GM03348 (cell line): ENCODE results near the gene TDRD7.

ENCODE experiments used
- DNase-seq: peaks from one replicate; pipeline ENCODE4 v3.0.0; 2012; ENCODE audit warnings: low spot score

TDRD7 gene

DNA sequence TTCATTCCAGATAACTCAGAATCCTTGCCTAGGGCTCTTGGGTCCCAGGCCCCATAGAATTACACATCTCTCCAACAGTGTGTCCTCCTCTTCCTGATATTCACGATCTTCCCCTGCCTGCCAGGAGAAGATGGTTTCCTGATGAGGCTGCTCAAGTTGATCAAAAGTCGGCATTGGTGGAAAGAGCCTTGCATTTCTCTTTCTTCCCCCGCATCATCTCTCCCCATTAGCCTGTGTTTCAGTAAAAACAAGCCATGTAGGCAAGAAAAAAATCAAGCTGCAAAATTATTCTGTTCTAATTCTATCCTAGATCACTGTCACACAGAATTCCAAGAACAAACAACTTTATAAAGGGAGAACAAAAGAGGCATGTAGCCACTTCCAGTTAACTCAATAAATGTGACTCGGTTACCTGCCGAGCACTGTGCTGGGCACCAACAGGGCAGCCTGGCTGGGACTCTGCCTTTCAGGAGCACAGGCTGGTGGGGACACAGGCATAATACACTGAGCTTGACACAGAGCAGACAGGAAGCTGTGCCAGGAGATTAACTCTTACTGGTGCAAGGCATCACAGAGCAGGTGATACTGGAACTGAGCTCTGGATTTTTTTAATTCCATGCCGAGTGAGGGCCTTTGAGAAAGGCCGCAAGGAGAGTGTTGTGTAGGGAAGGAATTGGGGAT is 115.1 kb downstream of the TDRD7 start:
- no peak for DNase-seq

GRCh38 chr9:97527626-97528528 is 116.0 kb downstream of the TDRD7 start:
- DNase-seq, result no peak

- DNase-seq, result no peak
Observed at GRCh38 chr9:97528529-97529230, 116.8 kb downstream of the TDRD7 start.

DNA sequence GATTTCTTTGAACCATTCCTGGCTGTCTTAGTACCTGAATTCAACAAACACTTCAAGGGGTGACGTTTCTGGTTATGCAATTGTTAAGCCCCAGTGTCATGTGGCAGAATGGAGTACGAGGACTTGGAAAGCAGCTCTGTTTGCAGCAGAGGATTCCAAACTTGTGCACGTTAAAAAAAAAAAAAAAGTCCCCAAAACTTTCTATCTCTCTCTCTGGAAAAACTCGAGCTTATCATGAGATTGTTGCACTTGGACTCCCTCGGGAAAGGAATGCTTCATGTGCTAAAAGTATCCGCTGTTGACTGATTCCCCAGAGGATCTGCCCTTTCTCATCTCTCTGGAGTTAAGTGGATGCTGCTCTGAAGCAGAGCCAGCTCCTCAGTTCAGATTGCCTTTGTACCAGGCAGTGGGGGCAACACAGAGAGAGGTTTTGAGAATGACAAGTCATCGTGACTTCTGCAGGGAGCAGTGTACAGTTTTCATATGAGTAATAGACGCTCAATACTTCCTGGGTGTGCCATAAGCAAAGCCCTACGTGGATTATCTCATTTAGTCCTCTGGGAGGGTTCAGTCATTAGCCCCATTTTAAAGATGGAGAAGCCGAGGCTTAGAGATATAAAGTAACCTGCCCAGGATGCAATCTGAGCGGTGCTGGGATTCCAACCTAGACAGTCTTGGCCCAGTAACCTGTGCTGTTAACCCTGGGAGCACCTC is 117.6 kb downstream of the TDRD7 start:
- DNase-seq, result no peak

- DNase-seq, result no peak
Observed at GRCh38 chr9:97531888-97532376, 120.0 kb downstream of the TDRD7 start.

GRCh38 chr9:97534185-97534584 is 122.3 kb downstream of the TDRD7 start:
- DNase-seq, result no peak

GRCh38 chr9:97534961-97535594 is 123.2 kb downstream of the TDRD7 start:
- DNase-seq, result no peak

DNA sequence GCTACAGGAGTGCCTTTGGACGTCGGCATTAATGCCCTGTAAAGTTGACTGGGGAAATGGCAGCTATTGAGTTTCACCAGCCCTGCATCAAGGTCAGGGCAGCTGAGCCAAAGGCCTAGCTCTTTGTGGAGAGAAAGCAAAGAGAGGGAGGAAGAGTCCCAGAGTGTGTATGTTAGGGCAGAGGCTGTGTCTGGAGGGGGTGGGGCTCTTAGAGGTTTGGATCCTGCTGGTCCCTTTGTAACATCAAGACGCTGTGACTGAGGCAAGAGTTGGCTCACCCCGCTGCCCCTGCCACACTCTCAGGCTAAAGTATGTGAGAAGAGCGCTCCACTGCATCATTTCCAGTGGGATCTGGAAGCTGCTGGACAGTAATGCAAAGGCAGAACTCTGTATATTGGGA is 123.9 kb downstream of the TDRD7 start:
- no peak for DNase-seq

- DNase-seq, result no peak
Observed at GRCh38 chr9:97536480-97536879, 124.6 kb downstream of the TDRD7 start.

DNA sequence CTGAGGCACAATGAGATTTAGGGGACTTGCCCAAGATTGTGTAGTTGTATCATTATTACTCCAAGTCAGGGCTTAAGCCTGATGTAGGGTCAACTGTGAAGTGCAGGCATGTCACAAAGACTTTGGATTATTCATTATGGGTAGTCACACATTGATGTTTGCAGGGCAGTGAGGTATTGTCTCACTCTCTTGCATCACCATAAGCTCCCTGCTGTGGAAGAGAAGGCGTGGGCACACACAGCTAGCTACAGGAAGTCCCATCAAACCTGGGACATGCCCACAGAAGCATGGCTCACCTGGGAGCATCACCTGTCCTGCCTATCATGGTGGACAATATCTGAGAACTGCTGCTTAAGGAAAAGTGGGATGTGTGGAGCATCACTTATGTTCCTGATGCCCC is 131.7 kb downstream of the TDRD7 start:
- DNase-seq, result no peak

DNA sequence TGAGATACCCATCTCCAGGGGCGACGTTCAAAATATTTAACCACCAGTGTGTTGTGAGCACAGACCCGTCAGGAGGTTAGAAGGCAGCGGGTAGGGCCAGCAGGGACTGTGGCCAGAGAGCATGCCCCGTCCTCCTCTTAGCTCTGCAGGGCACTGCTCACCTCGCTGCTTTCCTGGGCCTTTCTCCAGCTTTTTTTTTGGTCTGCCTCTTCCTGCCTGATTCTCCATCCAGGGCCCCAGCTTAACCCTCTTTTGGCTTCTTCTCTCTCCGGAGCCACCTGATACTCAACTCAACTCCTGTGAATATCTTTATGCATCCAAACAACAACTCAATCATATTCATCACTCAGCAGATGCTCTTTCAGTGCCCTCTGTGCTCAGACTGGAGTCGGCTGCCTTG is 133.6 kb downstream of the TDRD7 start:
- no peak for DNase-seq
